DLD1 (cell line): ENCODE data around the gene ZNF189.
"Not testable (repeated sequence)": the region's sequence is repeated elsewhere in the genome, so short reads cannot be mapped to it uniquely, and the experiment has no call there.

Experiments used
- in situ Hi-C: cut with HindIII; loops from 2 replicates; pipeline ENCODE4 v1.10.0; 2017; ENCODE audit warnings: low sequenced_read_pairs

ZNF189 gene

GRCh38 chr9:101376111-101376848, 22.4 kb upstream of the ZNF189 start:
- in situ Hi-C loops = no loop called here

GRCh38 chr9:101380295-101380694, 18.4 kb upstream of the ZNF189 start:
- in situ Hi-C loops = no loop called here

GRCh38 chr9:101381118-101381517, 17.5 kb upstream of the ZNF189 start:
- in situ Hi-C loops = no loop called here

GRCh38 chr9:101381833-101382342, 16.8 kb upstream of the ZNF189 start:
- in situ Hi-C loops = no loop called here

GRCh38 chr9:101383361-101383760, 15.3 kb upstream of the ZNF189 start:
- in situ Hi-C loops = no loop called here

- in situ Hi-C loops = not testable (repeated sequence)
These were observed 13.6 kb upstream of the ZNF189 start, which contains the start of gene BAAT for GRCh38 chr9:101384873-101385536. BAAT (minus strand) TSS chr9:101385006; CDS start chr9:101371404, 13,602 bp downstream.

- in situ Hi-C loops = no loop called here
These were observed 10.7 kb upstream of the ZNF189 start for GRCh38 chr9:101387871-101388506.

- in situ Hi-C loops = no loop called here
These were observed 10.1 kb upstream of the ZNF189 start for GRCh38 chr9:101388507-101388993.

GRCh38 chr9:101393135-101393534, 5.5 kb upstream of the ZNF189 start:
- in situ Hi-C loops = no loop called here

GRCh38 chr9:101394687-101395086, 4.0 kb upstream of the ZNF189 start:
- in situ Hi-C loops = no loop called here

GRCh38 chr9:101397746-101398067, 944 bp upstream of the ZNF189 start:
- in situ Hi-C loops = no loop called here

GRCh38 chr9:101398930-101399642, 435 bp downstream of the ZNF189 start:
- in situ Hi-C loops = no loop called here

GRCh38 chr9:101399643-101399970, 956 bp downstream of the ZNF189 start:
- in situ Hi-C loops = no loop called here

GRCh38 chr9:101400120-101400519, 1.5 kb downstream of the ZNF189 start:
- in situ Hi-C loops = no loop called here

- in situ Hi-C loops = no loop called here
These were observed 5.0 kb downstream of the ZNF189 start for GRCh38 chr9:101403516-101404285.

GRCh38 chr9:101408374-101409078, 9.9 kb downstream of the ZNF189 start:
- in situ Hi-C loops = no loop called here

- in situ Hi-C loops = no loop called here
These were observed 10.4 kb downstream of the ZNF189 start for GRCh38 chr9:101409079-101409477.

GRCh38 chr9:101414839-101415238, 16.2 kb downstream of the ZNF189 start:
- in situ Hi-C loops = no loop called here

- in situ Hi-C loops = no loop called here
These were observed 16.9 kb downstream of the ZNF189 start for GRCh38 chr9:101415578-101415977.

GRCh38 chr9:101417389-101417788, 18.7 kb downstream of the ZNF189 start:
- in situ Hi-C loops = no loop called here
